ENCODE data around the gene SYCE1.

- TF ChIP-seq CTCF (conservative IDR thresholded peaks at IDR 0.05; ENCODE audit: low read length) (no peak), EZH2phosphoT487 (IDR thresholded peaks at IDR 0.05; ENCODE audit: borderline replicate concordance, low read depth, low read length) (no peak)
Measured at GRCh38 chr10:133528296-133528844, 37.0 kb downstream of the SYCE1 start.
